Endothelial cell of umbilical vein (primary cell): ENCODE results near the gene EHD1. TPM values are rescaled to one million over a fixed set of nuclear protein-coding genes. Genes with fewer than 3 reads are reported as not detected.

Experiments
- BruUV-seq: library from RNA; stranded (reverse); fragments of 400-500 nt; replicated peaks from 2 replicates; lab custom pipeline; 2021; lab: Mats Ljungman, UMichigan
- CTCF ChIA-PET: fragments of 300-600, 350-600 bp; sonication (Branson Sonifier 250); formaldehyde crosslinking; loops from one replicate; lab custom pipeline; 2021; ENCODE audit warnings: antibody characterized with exemption, inconsistent platforms; lab: Charles Lee
- POLR2A ChIA-PET: fragments of 300-600, 350-600 bp; sonication (Branson Sonifier 250); formaldehyde crosslinking; loops from one replicate; lab custom pipeline; 2021; ENCODE audit warnings: antibody characterized with exemption, inconsistent platforms; lab: Charles Lee
- DNase-seq: peaks from one replicate; pipeline ENCODE4 v3.0.0-alpha.2; 2011; ENCODE audit warnings: low read depth, low spot score
- FAIRE-seq: peaks from 2 replicates; lab custom pipeline; 2011; peaks lifted over from hg19 to GRCh38; lab: Jason Lieb, UNC
- H2AFZ ChIP-seq: 2 replicates; pipeline ENCODE4 v1.6.0; 2012; ENCODE audit warnings: low read depth, low read length, control low read depth, inconsistent platforms
- H3K27ac ChIP-seq: 2 replicates; pipeline ENCODE4 v1.5.1; 2011; ENCODE audit warnings: low read depth, mild to moderate bottlenecking, control low read depth, low read length, moderate library complexity; ENCODE audit not compliant: insufficient read depth
- H3K27me3 ChIP-seq, 2 experiments: 2 replicates each; pipeline versions ENCODE4 v1.6.0 to v1.6.1; 2011; ENCODE audit warnings: low read length in 2 of 2, mixed read lengths in 1 of 2; ENCODE audit not compliant: control insufficient read depth in 2 of 2, insufficient read depth in 2 of 2
- H3K36me3 ChIP-seq, 2 experiments: 2 replicates in 1 of 2; 3 replicates in 1 of 2; pipeline ENCODE4 v1.5.1; 2011; ENCODE audit warnings: low read length in 2 of 2, mild to moderate bottlenecking in 1 of 2, moderate library complexity in 1 of 2; ENCODE audit not compliant: control insufficient read depth in 2 of 2, insufficient read depth in 2 of 2; ENCODE audit errors: extremely low read depth in 1 of 2
- H3K4me1 ChIP-seq: 3 replicates; pipeline ENCODE4 v1.5.1; 2011; ENCODE audit warnings: mild to moderate bottlenecking, low read length; ENCODE audit not compliant: control insufficient read depth, insufficient read depth; ENCODE audit errors: extremely low read depth
- H3K4me2 ChIP-seq: 2 replicates; pipeline ENCODE4 v1.6.1; 2011; ENCODE audit warnings: low read length, control low read depth, mixed read lengths; ENCODE audit not compliant: insufficient read depth
- H3K4me3 ChIP-seq, 3 experiments: fragments of 200-600 bp in 1 of 3; sonication (generic), shearing (Covaris generic) in 1 of 3; replicated peaks in 1 of 3; 2 replicates each; pipeline ENCODE4 v1.5.1; 2011 to 2016; ENCODE audit warnings: control low read depth in 3 of 3, low read length in 3 of 3, mild to moderate bottlenecking in 2 of 3, inconsistent platforms in 1 of 3, low read depth in 1 of 3, moderate library complexity in 1 of 3; ENCODE audit not compliant: insufficient read depth in 1 of 3
- H3K79me2 ChIP-seq: 2 replicates; pipeline ENCODE4 v1.6.0; 2012; ENCODE audit warnings: low read length, inconsistent platforms; ENCODE audit not compliant: control insufficient read depth, insufficient read depth
- H3K9ac ChIP-seq: replicated peaks from 2 replicates; pipeline ENCODE3; 2011; ENCODE audit warnings: low read length, control low read depth; ENCODE audit not compliant: insufficient read depth; ENCODE audit errors: extremely low read depth
- H3K9me1 ChIP-seq: replicated peaks from 3 replicates; pipeline ENCODE4 v1.6.0; 2011; ENCODE audit warnings: mild to moderate bottlenecking, low read length; ENCODE audit not compliant: control insufficient read depth, insufficient read depth; ENCODE audit errors: extremely low read depth
- H3K9me3 ChIP-seq: replicated peaks from 2 replicates; pipeline ENCODE4 v1.5.1; 2012; ENCODE audit warnings: low read length, inconsistent platforms; ENCODE audit not compliant: control insufficient read depth, insufficient read depth
- H4K20me1 ChIP-seq: replicated peaks from 2 replicates; pipeline ENCODE3; 2011; ENCODE audit warnings: mild to moderate bottlenecking, low read length; ENCODE audit not compliant: control insufficient read depth, insufficient read depth; ENCODE audit errors: extremely low read depth
- EZH2 ChIP-seq: IDR thresholded peaks from 2 replicates; pipeline ENCODE4 v1.6.1; 2012; ENCODE audit warnings: borderline replicate concordance, low read depth, mild to moderate bottlenecking, moderate library complexity, low read length, inconsistent platforms; ENCODE audit not compliant: severe bottlenecking
- FOS ChIP-seq: IDR thresholded peaks from 2 replicates; pipeline ENCODE4 v1.6.1; 2011; ENCODE audit warnings: mild to moderate bottlenecking, low read length, moderate library complexity, borderline replicate concordance; ENCODE audit not compliant: insufficient read depth
- GATA2 ChIP-seq: IDR thresholded peaks from 2 replicates; pipeline ENCODE4 v1.7.0; 2011; ENCODE audit warnings: low read depth, mild to moderate bottlenecking, moderate library complexity, mixed read lengths, low read length; ENCODE audit not compliant: insufficient read length, insufficient read depth
- JUN ChIP-seq: IDR thresholded peaks from 2 replicates; pipeline ENCODE4 v1.6.1; 2011; ENCODE audit warnings: borderline replicate concordance, low read depth; ENCODE audit not compliant: insufficient read length, insufficient read depth
- dilution Hi-C: fragments of 300-500 bp; cut with MboI; formaldehyde crosslinking; loops from one replicate; pipeline ENCODE4 v1.15.0; 2019; ENCODE audit warnings: low sequenced_read_pairs; ENCODE audit not compliant: extremely low pct_ligation_motif_present
- intact Hi-C: fragments of 100-400 bp; cut with micrococcal nuclease; formaldehyde crosslinking; loops from one replicate; pipeline ENCODE4 v1.10.0; 2022
- polyA plus RNA-seq, 4 experiments: library from polyadenylated mRNA; depleted of rRNA in 3 of 4; stranded (reverse) in 3 of 4; unstranded in 1 of 4; fragments of >200 nt; gene quantifications; 2 replicates each; pipeline versions ENCODE4 v1.2.1 to v1.2.3, GENCODE V29; 2011 to 2012; ENCODE audit warnings: missing spikeins in 1 of 4
- total RNA-seq: library from RNA; stranded (reverse); gene quantifications from 2 replicates; pipeline ENCODE4 v1.2.3, GENCODE V29; 2021
- TF ChIP-seq, protein P1 (sequence below), 2 donors: IDR thresholded peaks; 1 replicate in 1 of 2; 2 replicates in 1 of 2; pipeline ENCODE4 v1.5.1; 2011; ENCODE audit warnings: low read length in 2 of 2, mild to moderate bottlenecking in 2 of 2, moderate library complexity in 2 of 2, control low read depth in 1 of 2, inconsistent platforms in 1 of 2, low read depth in 1 of 2; ENCODE audit not compliant: insufficient read depth in 1 of 2; ENCODE audit errors: extremely low read depth in 1 of 2

Gene EHD1
- total and polyA plus RNA-seq, 2 donors (not counting 3 experiments of a cell fraction or from before 2014, with no cell fraction given) = 109 to 136 TPM

DNA sequence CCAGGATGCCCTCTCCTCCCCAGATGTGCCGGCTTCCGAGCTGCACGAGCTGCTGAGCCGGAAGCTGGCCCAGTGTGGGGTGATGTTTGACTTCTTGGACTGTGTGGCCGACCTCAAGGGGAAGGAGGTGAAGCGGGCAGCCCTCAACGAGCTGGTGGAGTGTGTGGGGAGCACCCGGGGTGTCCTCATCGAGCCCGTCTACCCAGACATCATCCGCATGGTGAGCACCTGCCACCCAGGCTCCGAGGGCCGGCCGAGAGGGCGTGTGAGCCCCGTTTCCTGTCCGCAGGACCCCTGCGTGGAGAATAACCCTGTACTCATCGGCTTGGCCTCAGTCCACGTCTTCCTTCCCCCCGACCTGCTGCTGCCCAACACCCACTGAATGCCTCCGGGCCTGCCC lies 48.3 kb upstream of the EHD1 start:
- H3K4me3 ChIP-seq = no peak overlapping the region
- no peak for FAIRE-seq
- H3K27ac ChIP-seq = no peak overlapping the region
- H3K4me1 ChIP-seq = peaks cover 7% of the 10 kb centered on the region
- H3K27me3 ChIP-seq = no peaks in the 10 kb centered on the region
- BruUV-seq = no TSS peak
- H3K79me2 ChIP-seq = no peaks in the 10 kb centered on the region
- H3K9ac ChIP-seq = no peak overlapping the region
- ChIA-PET POLR2A (no interaction called here), CTCF (interaction anchor here (1.0 to 3.7 kb wide), 2 partner anchors 9 to 70 kb away, joined by 3 to 24 read pairs; partner anchors contain the start of gene BATF2)
- H3K9me3 ChIP-seq = no peaks in the 10 kb centered on the region
- H2AFZ ChIP-seq = no peak overlapping the region
- DNase-seq = no peak
- H3K36me3 ChIP-seq = peaks cover 3 to 22% of the 10 kb centered on the region in 2 experiments
- dilution Hi-C loops (no loop called here), intact Hi-C loops (no loop called here)
- no peaks in the 10 kb centered on the region for H4K20me1 ChIP-seq
- no peak overlapping the region for H3K4me2 ChIP-seq
- TF ChIP-seq JUN = no peak
- H3K9me1 ChIP-seq = no peaks in the 10 kb centered on the region

DNA sequence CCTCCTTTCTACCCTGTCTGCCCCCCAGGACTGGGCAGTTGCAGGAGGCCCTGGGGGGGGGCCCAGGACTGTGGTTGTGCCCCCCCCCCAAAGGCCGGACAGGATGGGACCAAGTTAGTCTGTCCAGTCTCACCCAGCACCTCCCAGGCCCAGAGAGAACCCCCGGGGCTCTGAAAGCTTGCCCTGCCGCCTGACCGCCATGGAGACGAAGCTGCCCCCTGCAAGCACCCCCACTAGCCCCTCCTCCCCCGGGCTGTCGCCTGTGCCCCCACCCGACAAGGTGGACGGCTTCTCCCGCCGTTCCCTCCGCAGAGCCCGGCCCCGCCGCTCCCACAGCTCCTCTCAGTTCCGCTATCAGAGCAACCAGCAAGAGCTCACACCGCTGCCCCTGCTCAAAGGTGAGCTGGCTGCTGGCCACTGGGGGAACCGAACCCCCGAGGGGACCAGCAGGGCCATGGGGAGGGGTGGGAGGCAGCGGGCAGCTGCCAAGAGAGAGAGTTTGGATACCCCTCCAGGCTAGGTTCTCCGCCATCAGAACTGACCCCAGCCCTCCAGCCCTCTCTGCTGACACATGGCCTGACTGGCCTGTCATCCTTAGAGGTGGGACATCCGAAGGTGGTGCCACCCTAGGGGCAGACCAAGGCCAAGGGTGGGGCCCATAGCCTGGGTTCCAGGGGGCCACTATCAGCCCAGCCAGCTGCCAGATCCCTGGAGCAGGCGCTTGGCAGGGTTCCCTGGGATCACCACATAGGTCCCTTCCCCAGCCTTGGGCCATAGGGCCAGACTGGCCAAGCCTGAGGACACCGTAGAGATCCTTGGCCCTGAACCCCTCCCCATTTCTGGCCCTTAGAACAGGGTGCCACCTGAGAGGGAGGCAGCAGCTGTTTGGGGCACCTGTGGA lies 47.4 kb upstream of the EHD1 start:
- H3K4me1 ChIP-seq = peaks cover 7% of the 10 kb centered on the region
- TF ChIP-seq GATA2 = no peak
- TF ChIP-seq, protein P1, sequence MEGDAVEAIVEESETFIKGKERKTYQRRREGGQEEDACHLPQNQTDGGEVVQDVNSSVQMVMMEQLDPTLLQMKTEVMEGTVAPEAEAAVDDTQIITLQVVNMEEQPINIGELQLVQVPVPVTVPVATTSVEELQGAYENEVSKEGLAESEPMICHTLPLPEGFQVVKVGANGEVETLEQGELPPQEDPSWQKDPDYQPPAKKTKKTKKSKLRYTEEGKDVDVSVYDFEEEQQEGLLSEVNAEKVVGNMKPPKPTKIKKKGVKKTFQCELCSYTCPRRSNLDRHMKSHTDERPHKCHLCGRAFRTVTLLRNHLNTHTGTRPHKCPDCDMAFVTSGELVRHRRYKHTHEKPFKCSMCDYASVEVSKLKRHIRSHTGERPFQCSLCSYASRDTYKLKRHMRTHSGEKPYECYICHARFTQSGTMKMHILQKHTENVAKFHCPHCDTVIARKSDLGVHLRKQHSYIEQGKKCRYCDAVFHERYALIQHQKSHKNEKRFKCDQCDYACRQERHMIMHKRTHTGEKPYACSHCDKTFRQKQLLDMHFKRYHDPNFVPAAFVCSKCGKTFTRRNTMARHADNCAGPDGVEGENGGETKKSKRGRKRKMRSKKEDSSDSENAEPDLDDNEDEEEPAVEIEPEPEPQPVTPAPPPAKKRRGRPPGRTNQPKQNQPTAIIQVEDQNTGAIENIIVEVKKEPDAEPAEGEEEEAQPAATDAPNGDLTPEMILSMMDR (IDR thresholded peaks at IDR 0.05; ENCODE audit: extremely low read depth in 1 of 2, insufficient read depth in 1 of 2, low read depth in 1 of 2, low read length in 2 of 2) = no peak
- no peak for TF ChIP-seq FOS
- no peak for TF ChIP-seq EZH2
- no peak for TF ChIP-seq JUN
- peak overlapping the region; percentile 75 for H3K4me2 ChIP-seq
- no peak overlapping the region for H2AFZ ChIP-seq
- FAIRE-seq (no peak), DNase-seq (no peak)
- H3K79me2 ChIP-seq = no peaks in the 10 kb centered on the region
- intact Hi-C loops = loop anchor here (2.0 kb wide), 1 partner anchor 71 kb away; the partner anchor contains the start of gene BATF2
- ChIA-PET POLR2A (no interaction called here), CTCF (interaction anchor here (1.5 to 3.7 kb wide), 2 partner anchors 47 to 71 kb away, joined by 3 to 24 read pairs; partner anchors contain the start of gene BATF2)
- H3K9ac ChIP-seq = peak overlapping the region; percentile 64
- H4K20me1 ChIP-seq = no peaks in the 10 kb centered on the region
- H3K4me3 ChIP-seq = peak overlapping the region in 2 of 3 experiments; percentile 40 to 81
- no peaks in the 10 kb centered on the region for H3K9me3 ChIP-seq
- dilution Hi-C loops = no loop called here
- no TSS peak for BruUV-seq
- no peaks in the 10 kb centered on the region for H3K9me1 ChIP-seq
- H3K27ac ChIP-seq = no peak overlapping the region
- peaks cover 3 to 15% of the 10 kb centered on the region in 2 experiments for H3K36me3 ChIP-seq
- no peaks in the 10 kb centered on the region for H3K27me3 ChIP-seq
